HUES48 (cell line): ENCODE results near the gene NUP43.
"Not testable (repeated sequence)": the region's sequence is repeated elsewhere in the genome, so short reads cannot be mapped to it uniquely, and the experiment has no call there.

ENCODE experiments used
- H3K27ac ChIP-seq: one replicate; pipeline ENCODE4 v1.7.0; 2013; ENCODE audit warnings: low read depth, low read length, inconsistent platforms
- H3K27me3 ChIP-seq: 2 replicates; pipeline ENCODE4 v1.6.1; 2013; ENCODE audit warnings: mild to moderate bottlenecking, low read length; ENCODE audit not compliant: control insufficient read depth, insufficient read depth
- H3K36me3 ChIP-seq: 2 replicates; pipeline ENCODE4 v1.6.1; 2013; ENCODE audit warnings: low read length; ENCODE audit not compliant: control insufficient read depth, insufficient read depth
- H3K4me1 ChIP-seq: 2 replicates; pipeline ENCODE4 v1.6.1; 2013; ENCODE audit warnings: mild to moderate bottlenecking, low read length; ENCODE audit not compliant: control insufficient read depth, insufficient read depth
- H3K4me3 ChIP-seq: 2 replicates; pipeline ENCODE4 v1.5.1; 2013; ENCODE audit warnings: mild to moderate bottlenecking, low read depth, low read length
- H3K9ac ChIP-seq: 2 replicates; pipeline ENCODE4 v1.6.1; 2013; ENCODE audit warnings: mild to moderate bottlenecking, low read depth, low read length, moderate library complexity
- H3K9me3 ChIP-seq: 2 replicates; pipeline ENCODE4 v1.6.1; 2013; ENCODE audit warnings: low read length; ENCODE audit not compliant: control insufficient read depth, insufficient read depth

Gene NUP43

GRCh38 chr6:149761438-149761837 lies 15.1 kb upstream of the NUP43 start:
- Histone ChIP-seq H3K36me3 (peaks cover 17% of the 10 kb centered on the region), H3K9me3 (0 out of 2 replicates have a peak, but pooled peaks cover 2% of the 10 kb centered on the region), H3K4me1 (no peaks in the 10 kb centered on the region), H3K4me3 (no peak overlapping the region), H3K27me3 (no peaks in the 10 kb centered on the region), H3K27ac (no peak overlapping the region), H3K9ac (no peak overlapping the region)

- H3K9me3 ChIP-seq = no peaks in the 10 kb centered on the region
- H3K4me1 ChIP-seq = no peaks in the 10 kb centered on the region
- peaks cover 6% of the 10 kb centered on the region; the same call in 1 of the 2 replicates for H3K36me3 ChIP-seq
- no peaks in the 10 kb centered on the region for H3K27me3 ChIP-seq
- no peak overlapping the region for H3K27ac ChIP-seq
- H3K9ac ChIP-seq = no peak overlapping the region
- no peak overlapping the region for H3K4me3 ChIP-seq
These were observed 9.9 kb upstream of the NUP43 start for GRCh38 chr6:149756261-149756636.

- peaks cover 6% of the 10 kb centered on the region; the same call in 1 of the 2 replicates for H3K36me3 ChIP-seq
- H3K9ac ChIP-seq = no peak overlapping the region
- H3K9me3 ChIP-seq = no peaks in the 10 kb centered on the region
- no peaks in the 10 kb centered on the region for H3K27me3 ChIP-seq
- 0 out of 2 replicates have a peak, but pooled peaks cover 1% of the 10 kb centered on the region for H3K4me1 ChIP-seq
- no peak overlapping the region for H3K4me3 ChIP-seq
- H3K27ac ChIP-seq = no peak overlapping the region
These were observed 9.3 kb upstream of the NUP43 start for GRCh38 chr6:149755300-149756260.

GRCh38 chr6:149754548-149754947 lies 8.2 kb upstream of the NUP43 start:
- Histone ChIP-seq H3K36me3 (no peaks in the 10 kb centered on the region), H3K9ac (no peak overlapping the region), H3K4me1 (0 out of 2 replicates have a peak, but pooled peaks cover 4% of the 10 kb centered on the region), H3K27ac (no peak overlapping the region), H3K4me3 (no peak overlapping the region), H3K9me3 (no peaks in the 10 kb centered on the region), H3K27me3 (no peaks in the 10 kb centered on the region)

GRCh38 chr6:149753374-149753637 lies 7.0 kb upstream of the NUP43 start:
- H3K9me3 ChIP-seq, H3K9ac ChIP-seq, H3K27ac ChIP-seq, H3K4me3 ChIP-seq, H3K27me3 ChIP-seq, H3K36me3 ChIP-seq, H3K4me1 ChIP-seq: not testable (repeated sequence)

- Histone ChIP-seq H3K9ac (no peak overlapping the region), H3K27ac (no peak overlapping the region), H3K27me3 (no peaks in the 10 kb centered on the region), H3K9me3 (no peaks in the 10 kb centered on the region), H3K4me3 (no peak overlapping the region), H3K4me1 (0 out of 2 replicates have a peak, but pooled peaks cover 6% of the 10 kb centered on the region), H3K36me3 (no peaks in the 10 kb centered on the region)
These were observed 6.5 kb upstream of the NUP43 start for GRCh38 chr6:149752600-149753373.

- H3K36me3 ChIP-seq, H3K4me1 ChIP-seq: not testable (repeated sequence)
These were observed 5.6 kb upstream of the NUP43 start for GRCh38 chr6:149751920-149752319.

GRCh38 chr6:149751239-149751638 lies 4.9 kb upstream of the NUP43 start:
- Histone ChIP-seq H3K9me3 (no peaks in the 10 kb centered on the region), H3K36me3 (no peaks in the 10 kb centered on the region), H3K4me1 (0 out of 2 replicates have a peak, but pooled peaks cover 10% of the 10 kb centered on the region), H3K27me3 (no peaks in the 10 kb centered on the region), H3K4me3 (0 out of 2 replicates have a peak overlapping the region, but pooled peaks have one; percentile 96), H3K27ac (no peak overlapping the region), H3K9ac (no peak overlapping the region)

More at GRCh38 chr6:149751920-149752319, 5.6 kb upstream of the NUP43 start:
- not testable (repeated sequence) for H3K27me3 ChIP-seq, H3K4me3 ChIP-seq, H3K9me3 ChIP-seq, H3K9ac ChIP-seq, H3K27ac ChIP-seq

- Histone ChIP-seq H3K9me3 (no peaks in the 10 kb centered on the region), H3K36me3 (no peaks in the 10 kb centered on the region), H3K4me1 (0 out of 2 replicates have a peak, but pooled peaks cover 14% of the 10 kb centered on the region), H3K9ac (peak overlapping the region; percentile 88), H3K27me3 (no peaks in the 10 kb centered on the region), H3K27ac (peak overlapping the region; percentile 96), H3K4me3 (peak overlapping the region; percentile 96)
These were observed 3.8 kb upstream of the NUP43 start for GRCh38 chr6:149750136-149750609.

- H3K9me3 ChIP-seq = no peaks in the 10 kb centered on the region
- peak within 1 kb of the TSS; percentile 96 for H3K27ac ChIP-seq
- H3K36me3 ChIP-seq = no peaks in the 10 kb centered on the region
- H3K4me1 ChIP-seq = 0 out of 2 replicates have a peak, but pooled peaks cover 14% of the 10 kb centered on the region
- no peaks in the 10 kb centered on the region for H3K27me3 ChIP-seq
- H3K9ac ChIP-seq = peak within 1 kb of the TSS; percentile 88
- peak within 1 kb of the TSS; percentile 96 for H3K4me3 ChIP-seq
These were observed 3.3 kb upstream of the NUP43 start, which contains the start of gene PCMT1 for GRCh38 chr6:149749594-149750135. TSS of gene PCMT1 (plus strand) at chr6:149749741. CDS start at chr6:149749902, 161 bp downstream.
